ENCODE data around the gene PACRG. TPM values are rescaled to one million over a fixed set of nuclear protein-coding genes. Genes with fewer than 3 reads are reported as not detected.

The PACRG gene
- total and polyA plus RNA-seq, 10 of the 15 experiments (the other 5 are each of a cell fraction or from before 2014, with no cell fraction given): not detected

- Histone ChIP-seq H3K9ac (ENCODE audit: control insufficient read depth, insufficient read depth, low read length) (no peak overlapping the region), H3K36me3 (ENCODE audit: control insufficient read depth in 2 of 2, insufficient read depth in 2 of 2, low read length in 1 of 2) (no peaks in the 10 kb centered on the region), H3K27me3 (replicated peaks in 1 of 2; ENCODE audit: control insufficient read depth in 2 of 2, insufficient read depth in 2 of 2, low read length in 1 of 2) (no peaks in the 10 kb centered on the region), H3K4me3 (no peak overlapping the region), H3K4me2 (ENCODE audit: control insufficient read depth, insufficient read depth) (no peak overlapping the region), H2AFZ (ENCODE audit: control insufficient read depth, low read depth, low read length) (no peak overlapping the region), H3K4me1 (ENCODE audit: control insufficient read depth, insufficient read depth, low read length) (no peaks in the 10 kb centered on the region), H3K9me3 (replicated peaks; ENCODE audit: control insufficient read depth, insufficient read depth, low read length) (no peaks in the 10 kb centered on the region), H3K79me2 (ENCODE audit: control insufficient read depth, insufficient read depth, low read length) (no peaks in the 10 kb centered on the region), H3K27ac (ENCODE audit: control insufficient read depth, insufficient read depth) (no peak overlapping the region), H4K20me1 (ENCODE audit: control insufficient read depth, insufficient read depth) (no peaks in the 10 kb centered on the region)
- no peak for DNase-seq (ENCODE audit: low read depth, low spot score)
- ChIA-PET SMC1A (ENCODE audit: uncharacterized antibody, unreplicated experiment) (no interaction called here), CTCF (no interaction called here), RAD21 (ENCODE audit: unreplicated experiment) (no interaction called here), POLR2A (no interaction called here)
- ATAC-seq: no peak
- intact Hi-C loops (cut with micrococcal nuclease; ENCODE audit: unreplicated experiment): no loop called here
- in situ Hi-C loops (cut with MboI): no loop called here
- 0% methylated on average over 1 of the region's 1 CpG for WGBS (ENCODE audit: insufficient coverage, insufficient replicate concordance, low lambda C conversion rate, missing lambda C conversion rate)
- no TSS peak for BruUV-seq (replicated peaks)
- no peak for FAIRE-seq
- TF ChIP-seq CEBPB (IDR thresholded peaks at IDR 0.05; ENCODE audit: borderline replicate concordance in 1 of 2, low read depth in 2 of 2, low read length in 2 of 2) (no peak), ESRRA (IDR thresholded peaks at IDR 0.05; ENCODE audit: low read length) (no peak), CBX5 (IDR thresholded peaks at IDR 0.05; ENCODE audit: low read depth) (no peak), GABPA (IDR thresholded peaks at IDR 0.05; ENCODE audit: low read depth) (no peak), E4F1 (IDR thresholded peaks at IDR 0.05; ENCODE audit: borderline replicate concordance, partially characterized antibody) (no peak), SUPT20H (IDR thresholded peaks at IDR 0.05; ENCODE audit: borderline replicate concordance, control insufficient read depth, low read depth, low read length) (no peak), EGR1 (IDR thresholded peaks at IDR 0.05; ENCODE audit: borderline replicate concordance in 1 of 2, low read depth in 2 of 2, low read length in 2 of 2) (no peak), BCL3 (IDR thresholded peaks at IDR 0.05; ENCODE audit: borderline replicate concordance, insufficient read depth, low read depth, low read length, poor library complexity, severe bottlenecking) (no peak), KAT2A (conservative IDR thresholded peaks at IDR 0.05; ENCODE audit: control insufficient read depth, low read depth, low read length) (no peak)
Observed at GRCh38 chr6:162854228-162854627, 126.5 kb downstream of the PACRG start.
